Activated T-cell treated with anti-CD3 and anti-CD28 coated beads, Interleukin-2, amount 50 U/mL, for 72 hours (primary cell): Measurements from ENCODE around the gene UBE2L6. TPM values are rescaled to one million over a fixed set of nuclear protein-coding genes. Genes with fewer than 3 reads are reported as not detected.
A peak's percentile ranks its signal among the peaks of the same experiment; 100 is the strongest.

Source experiments
- ATAC-seq, 2 donors: fragments of 150-1000 bp; cut with Tn5 transposase; replicated peaks in 1 of 2; 2 replicates each; pipeline ENCODE4 v1.10.0; 2021; ENCODE audit warnings: moderate library complexity in 2 of 2, mild to moderate bottlenecking in 1 of 2
- DNase-seq, 2 donors: peaks; one replicate each; pipeline ENCODE4 v3.0.0; 2021 to 2022; ENCODE audit warnings: mixed read lengths in 1 of 2
- H3K27ac Mint-ChIP-seq: one replicate; pipeline ENCODE4 v1.8.0; 2022; ENCODE audit warnings: mild to moderate bottlenecking, moderate library complexity, mixed read lengths
- H3K27me3 Mint-ChIP-seq: one replicate; pipeline ENCODE4 v1.8.0; 2022; ENCODE audit warnings: low read depth, mixed read lengths
- H3K36me3 Mint-ChIP-seq, 2 donors: one replicate each; pipeline ENCODE4 v1.8.0; 2022; ENCODE audit warnings: mixed read lengths in 2 of 2, mild to moderate bottlenecking in 1 of 2; ENCODE audit not compliant: insufficient read depth in 2 of 2
- H3K4me1 Mint-ChIP-seq: one replicate; pipeline ENCODE4 v1.8.0; 2022; ENCODE audit warnings: low read depth, mixed read lengths
- H3K4me3 Mint-ChIP-seq, 2 donors: one replicate each; pipeline ENCODE4 v1.8.0; 2022; ENCODE audit warnings: mild to moderate bottlenecking in 2 of 2, mixed read lengths in 2 of 2, moderate library complexity in 2 of 2
- H3K9me3 Mint-ChIP-seq, 2 donors: one replicate each; pipeline ENCODE4 v1.8.0; 2022; ENCODE audit warnings: mixed read lengths in 2 of 2
- total RNA-seq, 2 donors: library from RNA; stranded (reverse); gene quantifications; one replicate each; pipeline ENCODE4 v1.2.3, GENCODE V29; 2022

Gene UBE2L6
- total RNA-seq, 2 donors from 2014 or later: 144 to 180 TPM

DNA sequence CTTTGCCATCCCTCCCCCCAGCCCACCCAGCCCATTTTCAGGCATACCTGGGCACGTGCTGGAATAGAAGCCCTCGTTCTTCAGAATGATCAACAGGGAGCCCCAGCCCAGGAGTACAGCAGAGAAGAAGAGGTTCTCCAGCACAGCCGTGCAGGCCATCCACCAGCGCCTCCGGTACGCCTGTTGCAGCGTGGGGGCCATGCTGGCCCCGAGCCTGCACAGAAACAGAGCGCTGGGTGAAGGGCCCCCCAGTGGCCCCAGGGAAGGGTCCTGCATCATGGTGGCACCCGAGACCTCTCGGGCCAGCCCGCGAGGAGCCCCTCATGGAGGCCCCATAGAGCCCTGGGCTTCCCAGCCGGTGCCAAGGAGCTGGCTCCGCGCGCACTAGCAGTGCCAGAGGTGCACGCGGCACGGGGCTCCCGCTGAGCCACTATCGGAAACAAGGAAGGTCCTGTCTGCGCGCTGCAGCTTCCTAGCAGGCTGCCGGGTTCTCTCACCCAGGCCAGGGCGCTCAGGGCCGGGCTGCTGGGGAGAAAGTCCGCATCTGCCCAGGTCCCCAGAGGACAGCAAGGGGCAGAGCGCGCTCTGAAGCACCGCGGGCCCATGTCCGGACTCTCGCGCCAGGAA, 53.4 kb downstream of the UBE2L6 start:
- Mint-ChIP-seq H3K27me3 (no peaks in the 10 kb centered on the region), H3K27ac (no peak overlapping the region), H3K9me3 (no peaks in the 10 kb centered on the region), H3K4me1 (peaks cover 33% of the 10 kb centered on the region), H3K36me3 (peaks cover 3 to 6% of the 10 kb centered on the region in 2 donors), H3K4me3 (peak overlapping the region; percentile 98 to 100)
- DNase-seq (peak; percentile 35 to 40), ATAC-seq (peak; percentile 41 to 52)

DNA sequence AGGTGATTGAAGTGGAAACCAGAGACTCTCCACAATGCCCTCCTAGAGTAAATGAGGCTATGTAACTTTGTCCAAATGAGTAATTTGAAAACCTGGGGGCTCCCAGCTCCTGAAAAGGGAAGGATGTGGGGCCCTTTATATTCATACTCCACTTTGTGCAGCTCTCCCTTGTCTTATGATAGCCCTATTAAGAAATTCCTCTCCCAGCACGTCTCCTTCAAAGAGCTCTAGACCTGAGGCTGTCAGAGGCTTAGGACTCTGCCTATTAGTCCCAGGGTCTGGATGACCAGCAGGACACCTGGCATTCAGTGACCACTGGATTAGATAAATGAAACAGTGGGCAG, 54.0 kb downstream of the UBE2L6 start:
- peaks cover 33% of the 10 kb centered on the region for H3K4me1 Mint-ChIP-seq
- ATAC-seq (no peak), DNase-seq (no peak)
- H3K9me3 Mint-ChIP-seq: no peaks in the 10 kb centered on the region
- no peaks in the 10 kb centered on the region for H3K27me3 Mint-ChIP-seq
- no peak overlapping the region for H3K27ac Mint-ChIP-seq
- H3K36me3 Mint-ChIP-seq: peaks cover 3 to 6% of the 10 kb centered on the region in 2 donors
- peak overlapping the region; percentile 98 to 100 for H3K4me3 Mint-ChIP-seq

DNA sequence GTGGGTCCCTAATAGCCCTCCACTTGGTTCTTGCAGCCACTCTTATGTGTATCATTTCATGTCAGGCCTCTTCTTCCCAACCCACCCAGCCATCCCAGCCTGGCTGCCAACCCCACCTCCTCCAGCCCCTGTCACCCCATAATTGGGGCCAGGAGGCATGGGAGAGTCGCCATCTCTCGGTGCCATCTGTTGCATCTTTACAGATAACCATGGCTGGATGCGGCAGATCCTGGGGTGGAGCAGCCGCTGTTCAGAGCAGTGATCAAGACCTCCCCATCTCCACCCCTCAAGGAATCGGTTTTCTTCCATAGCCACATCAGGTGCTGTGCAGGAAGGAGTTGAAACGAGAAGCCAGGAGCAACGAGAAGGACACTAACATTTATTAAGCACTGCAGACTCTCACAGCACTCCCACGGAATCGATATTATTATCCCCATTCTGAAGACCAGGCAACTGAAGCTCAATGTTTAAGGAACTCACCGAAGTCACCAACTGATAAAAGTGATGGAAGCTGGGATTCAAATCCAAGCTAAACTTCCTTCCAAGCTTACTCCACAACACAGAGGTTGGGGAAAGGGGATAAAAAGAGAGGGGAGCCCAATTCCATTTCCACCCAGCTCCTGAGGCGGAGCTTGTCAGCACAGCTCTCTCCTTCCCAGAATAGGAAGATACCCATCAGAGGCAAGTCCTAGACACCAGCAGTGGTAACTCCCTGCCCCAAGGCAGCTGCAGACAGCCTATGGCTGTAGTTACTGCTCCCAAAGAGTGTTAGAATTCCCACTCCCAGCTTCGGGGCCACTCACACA, 54.6 kb downstream of the UBE2L6 start:
- ATAC-seq: no peak
- peaks cover 5 to 6% of the 10 kb centered on the region in 2 donors for H3K36me3 Mint-ChIP-seq
- no peak overlapping the region for H3K27ac Mint-ChIP-seq
- H3K9me3 Mint-ChIP-seq: no peaks in the 10 kb centered on the region
- H3K4me3 Mint-ChIP-seq: peak overlapping the region; percentile 98 to 100
- no peaks in the 10 kb centered on the region for H3K27me3 Mint-ChIP-seq
- H3K4me1 Mint-ChIP-seq: peaks cover 33% of the 10 kb centered on the region
- DNase-seq: no peak

DNA sequence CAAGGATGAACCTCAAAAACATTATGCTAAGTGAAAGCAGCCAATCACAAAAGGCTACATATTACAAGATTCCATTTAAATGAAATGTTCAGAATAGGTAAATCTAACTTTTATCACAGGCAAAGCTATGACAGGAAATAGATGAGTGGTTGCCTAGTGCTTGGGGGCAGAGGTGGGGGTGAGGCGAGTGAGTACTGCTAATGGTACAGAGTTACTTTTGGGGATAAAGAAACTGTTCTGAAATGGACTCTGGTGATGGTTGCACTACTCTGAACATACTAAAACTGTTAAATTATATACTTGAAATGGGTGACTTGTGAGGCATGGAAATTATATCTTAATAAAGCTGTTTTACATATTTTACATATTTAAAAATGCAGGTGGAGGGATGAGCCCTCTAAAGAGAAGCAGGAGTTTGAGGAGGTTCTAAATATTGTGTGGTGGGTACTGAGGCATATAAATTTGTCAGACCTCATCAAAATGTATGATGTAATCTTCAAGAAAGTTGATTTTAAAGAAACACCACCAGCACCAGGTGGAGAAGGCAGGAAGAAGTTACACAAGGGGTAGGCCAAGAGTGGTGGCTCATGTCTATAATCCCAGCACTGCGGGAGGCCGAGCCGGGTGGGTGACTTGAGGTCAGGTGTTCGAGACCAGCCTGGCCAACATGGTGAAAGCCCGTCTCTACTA, 55.6 kb downstream of the UBE2L6 start:
- Mint-ChIP-seq H3K4me3 (peak overlapping the region; percentile 25 to 98), H3K27me3 (no peaks in the 10 kb centered on the region), H3K9me3 (no peaks in the 10 kb centered on the region), H3K4me1 (peaks cover 33% of the 10 kb centered on the region), H3K27ac (peak overlapping the region; percentile 94), H3K36me3 (peaks cover 6% of the 10 kb centered on the region in 2 donors)
- ATAC-seq (no peak), DNase-seq (no peak)

DNA sequence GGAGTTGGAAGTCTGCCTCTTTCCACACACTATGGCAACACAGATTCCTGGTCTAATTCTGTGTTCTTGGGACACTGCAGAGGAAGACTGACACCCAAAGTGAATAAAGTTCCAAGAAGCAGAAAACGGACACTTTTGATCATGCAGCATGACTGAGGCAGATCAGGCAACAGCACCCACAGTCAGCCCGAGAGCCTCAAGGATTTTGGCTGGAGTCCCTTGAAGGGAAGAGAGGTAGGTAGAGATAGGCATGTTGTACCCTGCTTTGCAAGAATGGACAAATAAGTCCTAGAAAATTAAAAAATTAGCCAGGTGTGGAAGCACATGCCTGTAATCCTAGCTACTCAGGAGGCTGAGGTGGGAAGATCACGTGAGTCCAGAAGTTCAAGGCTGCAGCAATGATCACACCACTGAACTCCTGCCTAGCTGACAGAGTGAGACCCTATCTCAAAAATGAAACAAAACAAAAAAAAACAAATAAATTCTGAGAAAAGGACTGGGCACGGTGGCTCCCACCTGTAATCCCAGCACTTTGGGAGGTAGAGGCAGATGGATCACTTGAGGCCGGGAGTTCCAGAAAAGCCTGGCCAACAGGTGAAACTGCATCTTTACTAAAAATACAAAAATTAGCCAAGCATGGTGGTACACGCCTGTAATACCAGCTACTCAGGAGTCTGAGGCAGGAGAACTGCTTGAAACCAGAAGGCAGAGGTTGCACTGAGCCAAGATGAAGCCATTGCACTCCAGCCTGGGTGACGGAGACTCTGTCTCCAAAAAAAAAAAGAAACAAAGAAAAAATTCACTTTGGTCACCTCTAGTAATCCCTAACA, 58.9 kb downstream of the UBE2L6 start:
- no peak overlapping the region for H3K27ac Mint-ChIP-seq
- H3K27me3 Mint-ChIP-seq: no peaks in the 10 kb centered on the region
- ATAC-seq: no peak
- peaks cover 22% of the 10 kb centered on the region for H3K4me1 Mint-ChIP-seq
- H3K4me3 Mint-ChIP-seq: no peak overlapping the region
- H3K36me3 Mint-ChIP-seq: peaks cover 2 to 4% of the 10 kb centered on the region in 2 donors
- no peaks in the 10 kb centered on the region for H3K9me3 Mint-ChIP-seq
- no peak for DNase-seq

DNA sequence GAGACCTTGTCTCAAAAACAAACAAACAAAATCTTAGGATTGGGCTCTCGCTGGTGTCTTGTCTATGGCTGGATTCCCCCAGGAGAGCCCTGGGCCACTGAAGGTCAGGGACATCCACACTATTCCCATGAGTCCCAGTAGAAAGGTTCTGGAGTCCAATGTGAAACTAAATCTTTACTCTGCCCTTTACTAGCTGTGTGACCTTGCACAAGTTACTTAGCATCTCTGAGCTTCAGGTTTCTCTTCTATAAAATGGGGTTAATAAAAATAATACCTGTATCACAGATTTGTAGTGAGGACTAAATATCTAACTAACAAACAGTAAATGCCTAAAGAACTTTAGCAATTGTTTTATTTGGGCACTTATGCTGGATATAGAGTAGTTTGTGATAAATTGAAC, 61.0 kb downstream of the UBE2L6 start:
- Mint-ChIP-seq H3K36me3 (peaks cover 2 to 4% of the 10 kb centered on the region in 2 donors), H3K27ac (no peak overlapping the region), H3K4me3 (no peak overlapping the region), H3K4me1 (peaks cover 2% of the 10 kb centered on the region), H3K9me3 (no peaks in the 10 kb centered on the region), H3K27me3 (no peaks in the 10 kb centered on the region)
- ATAC-seq (no peak), DNase-seq (no peak)

DNA sequence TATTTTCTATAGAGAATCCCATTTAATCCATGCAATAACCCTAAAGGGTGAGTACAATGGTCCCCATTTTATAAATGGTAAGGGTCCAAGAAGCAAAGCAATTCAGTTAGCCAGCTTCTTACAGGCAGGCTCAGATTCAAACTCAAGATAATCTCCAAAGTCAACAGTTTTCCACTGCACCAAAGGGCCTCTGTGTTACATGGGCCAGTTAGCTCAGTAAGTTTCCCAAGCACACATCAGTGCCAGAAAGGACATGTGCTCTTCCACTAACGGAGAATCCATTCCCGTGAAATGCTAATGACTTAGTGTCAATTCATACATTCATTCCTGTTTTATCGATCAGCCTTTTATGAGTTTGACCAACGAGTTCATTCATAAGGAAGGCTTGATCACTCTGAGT, 63.0 kb downstream of the UBE2L6 start:
- Mint-ChIP-seq H3K4me1 (no peaks in the 10 kb centered on the region), H3K36me3 (peaks cover 5 to 10% of the 10 kb centered on the region in 2 donors), H3K27ac (no peak overlapping the region), H3K9me3 (no peaks in the 10 kb centered on the region), H3K27me3 (no peaks in the 10 kb centered on the region), H3K4me3 (no peak overlapping the region)
- no peak for ATAC-seq
- DNase-seq: no peak

DNA sequence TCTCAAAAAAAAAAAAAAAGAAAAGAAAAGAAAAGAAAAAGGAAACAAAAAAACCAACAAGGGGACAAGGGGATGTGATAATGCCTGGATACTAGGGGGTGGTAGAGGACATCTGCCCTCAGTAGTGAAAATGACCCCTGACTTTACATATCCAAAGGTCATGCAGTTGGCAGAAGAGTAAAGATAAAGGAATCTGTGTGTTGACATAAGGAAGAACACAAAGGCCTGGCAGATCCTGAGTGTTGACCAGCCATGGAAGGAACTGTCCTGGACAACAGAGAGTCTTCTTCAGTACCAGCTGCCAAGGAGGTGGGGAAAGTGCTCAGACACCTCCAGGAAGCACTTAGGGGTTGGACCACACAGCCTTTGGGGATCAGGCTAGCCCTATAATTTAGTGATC, 64.6 kb downstream of the UBE2L6 start:
- H3K9me3 Mint-ChIP-seq: no peaks in the 10 kb centered on the region
- ATAC-seq (no peak), DNase-seq (no peak)
- H3K36me3 Mint-ChIP-seq: peaks cover 5 to 7% of the 10 kb centered on the region in 2 donors
- H3K4me3 Mint-ChIP-seq: no peak overlapping the region
- no peaks in the 10 kb centered on the region for H3K4me1 Mint-ChIP-seq
- no peaks in the 10 kb centered on the region for H3K27me3 Mint-ChIP-seq
- no peak overlapping the region for H3K27ac Mint-ChIP-seq

DNA sequence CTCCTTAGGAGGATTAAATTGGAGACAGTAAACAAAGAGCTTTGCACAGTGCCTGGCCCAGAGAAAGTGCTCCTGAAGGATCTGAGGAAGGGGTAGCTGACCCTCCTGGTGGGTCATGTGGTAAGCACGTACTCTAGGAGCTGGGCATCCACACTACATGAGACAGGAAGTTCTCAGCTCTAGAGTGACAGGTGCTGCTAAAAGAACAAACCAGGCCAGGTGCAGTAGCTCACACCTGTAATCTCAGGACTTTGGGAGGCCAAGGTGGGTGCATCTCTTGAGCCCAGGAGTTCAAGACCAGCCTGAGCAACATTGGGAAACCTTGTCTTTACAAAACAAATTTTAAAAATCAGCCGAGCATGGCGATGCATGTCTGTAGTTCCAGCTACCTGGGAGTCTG, 65.1 kb downstream of the UBE2L6 start:
- no peaks in the 10 kb centered on the region for H3K4me1 Mint-ChIP-seq
- H3K27me3 Mint-ChIP-seq: no peaks in the 10 kb centered on the region
- DNase-seq: no peak
- H3K4me3 Mint-ChIP-seq: no peak overlapping the region
- no peak for ATAC-seq
- no peaks in the 10 kb centered on the region for H3K9me3 Mint-ChIP-seq
- H3K36me3 Mint-ChIP-seq: peaks cover 5 to 7% of the 10 kb centered on the region in 2 donors
- no peak overlapping the region for H3K27ac Mint-ChIP-seq

DNA sequence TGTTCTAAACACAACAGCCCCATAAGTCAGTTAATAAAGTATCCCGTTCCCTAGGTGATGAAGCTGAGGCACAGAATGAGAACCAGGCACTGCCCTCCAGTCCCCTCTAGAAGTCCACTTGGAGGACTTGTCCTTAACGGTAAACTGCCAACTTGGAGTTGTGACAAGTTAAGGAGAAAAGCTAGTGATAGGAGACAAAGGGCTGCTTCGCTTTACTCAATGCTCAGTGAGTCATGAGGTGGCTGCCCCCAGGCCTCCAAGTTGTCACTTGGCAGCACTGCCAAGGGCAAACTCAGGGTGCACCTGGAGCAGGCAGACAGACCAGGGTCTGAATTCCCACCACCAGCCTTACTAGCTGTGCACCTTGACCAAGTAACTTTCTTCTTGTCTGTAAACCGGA, 65.5 kb downstream of the UBE2L6 start:
- ATAC-seq (no peak), DNase-seq (no peak)
- no peaks in the 10 kb centered on the region for H3K4me1 Mint-ChIP-seq
- H3K27ac Mint-ChIP-seq: no peak overlapping the region
- peaks cover 5 to 9% of the 10 kb centered on the region in 2 donors for H3K36me3 Mint-ChIP-seq
- no peaks in the 10 kb centered on the region for H3K27me3 Mint-ChIP-seq
- no peak overlapping the region for H3K4me3 Mint-ChIP-seq
- no peaks in the 10 kb centered on the region for H3K9me3 Mint-ChIP-seq
